NCI-H1694 (cell line): ENCODE data around the gene LAMTOR4.

Experiments used
- DNase-seq: peaks from one replicate; lab custom pipeline; 2025; lab: John Stamatoyannopoulos, UW

LAMTOR4 gene

DNA sequence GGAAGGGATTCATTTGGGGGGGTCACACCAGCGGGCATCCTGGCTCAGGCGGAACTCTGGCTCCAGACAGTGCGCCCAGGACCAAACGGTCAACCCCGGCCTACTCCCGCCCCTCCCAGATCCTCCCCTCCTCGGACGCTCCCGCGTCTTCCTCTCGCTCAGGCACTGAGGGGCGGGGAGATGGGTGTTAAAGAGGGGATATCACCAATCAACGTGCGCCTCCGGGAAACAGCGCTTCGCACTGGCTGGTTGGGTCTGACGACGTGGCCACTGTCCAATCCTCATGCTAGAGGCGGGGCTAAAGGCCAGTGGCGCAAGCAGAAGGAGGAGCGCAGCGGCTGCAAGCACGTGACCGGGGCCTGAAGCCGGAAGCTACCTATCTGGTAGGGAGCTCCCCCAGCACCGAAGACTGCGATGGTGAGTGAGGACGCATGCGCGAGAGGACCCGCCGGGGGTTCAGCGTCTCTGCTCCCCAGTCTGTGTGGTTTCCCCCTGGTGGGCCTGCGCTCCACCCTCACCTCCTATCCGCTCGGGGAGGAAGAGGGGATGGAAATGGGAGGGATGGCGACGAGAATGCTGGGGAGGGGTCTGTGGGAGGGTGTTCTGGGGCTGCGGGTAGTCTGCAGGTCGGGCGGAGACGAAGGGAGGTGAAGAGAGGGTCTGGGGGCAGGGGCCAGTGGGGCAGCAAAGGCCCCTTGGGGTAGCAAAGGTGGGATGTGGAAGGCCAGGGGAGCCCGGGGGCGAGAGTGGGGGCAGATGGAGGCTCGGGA lies at the start of gene LAMTOR4:
Gene LAMTOR4, plus strand, starts transcription at position 360 of the 770 bp plus-strand sequence. Its CDS starts 55 bp downstream, at position 415.
- DNase-seq = peak; percentile 99

- no peak for DNase-seq
These were observed 49.3 kb upstream of the LAMTOR4 start for GRCh38 chr7:100099452-100099851.

DNA sequence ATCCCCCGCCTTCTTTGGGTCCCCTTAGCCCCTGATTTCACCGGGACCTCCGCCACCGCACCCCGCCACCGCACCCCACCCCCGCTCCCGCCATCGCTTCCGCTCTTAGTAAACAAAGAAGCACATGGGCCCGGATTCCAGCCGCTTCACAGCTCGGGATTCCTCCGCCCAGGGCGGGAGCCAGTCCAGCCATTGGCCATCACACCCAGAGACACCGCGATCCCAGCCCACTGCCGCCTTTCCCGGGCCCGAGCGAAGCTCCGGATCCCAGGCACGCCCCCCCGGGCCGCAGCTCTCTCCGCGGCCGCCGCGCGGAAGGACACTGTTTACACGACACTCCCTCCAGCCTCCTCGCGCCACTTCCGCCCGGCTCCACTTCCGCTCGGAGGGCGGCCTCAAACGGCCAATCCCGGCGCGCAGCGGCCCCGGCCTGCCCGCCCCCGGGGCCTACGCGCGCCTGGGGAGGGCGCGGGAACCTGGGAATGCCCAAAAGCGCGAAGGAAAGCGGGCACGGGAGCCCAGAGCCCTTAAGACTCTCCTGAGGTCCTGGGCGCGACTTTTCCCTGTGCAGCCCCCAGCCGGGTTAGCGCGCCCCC lies 48.2 kb upstream of the LAMTOR4 start:
- peak; percentile 87 for DNase-seq

DNA sequence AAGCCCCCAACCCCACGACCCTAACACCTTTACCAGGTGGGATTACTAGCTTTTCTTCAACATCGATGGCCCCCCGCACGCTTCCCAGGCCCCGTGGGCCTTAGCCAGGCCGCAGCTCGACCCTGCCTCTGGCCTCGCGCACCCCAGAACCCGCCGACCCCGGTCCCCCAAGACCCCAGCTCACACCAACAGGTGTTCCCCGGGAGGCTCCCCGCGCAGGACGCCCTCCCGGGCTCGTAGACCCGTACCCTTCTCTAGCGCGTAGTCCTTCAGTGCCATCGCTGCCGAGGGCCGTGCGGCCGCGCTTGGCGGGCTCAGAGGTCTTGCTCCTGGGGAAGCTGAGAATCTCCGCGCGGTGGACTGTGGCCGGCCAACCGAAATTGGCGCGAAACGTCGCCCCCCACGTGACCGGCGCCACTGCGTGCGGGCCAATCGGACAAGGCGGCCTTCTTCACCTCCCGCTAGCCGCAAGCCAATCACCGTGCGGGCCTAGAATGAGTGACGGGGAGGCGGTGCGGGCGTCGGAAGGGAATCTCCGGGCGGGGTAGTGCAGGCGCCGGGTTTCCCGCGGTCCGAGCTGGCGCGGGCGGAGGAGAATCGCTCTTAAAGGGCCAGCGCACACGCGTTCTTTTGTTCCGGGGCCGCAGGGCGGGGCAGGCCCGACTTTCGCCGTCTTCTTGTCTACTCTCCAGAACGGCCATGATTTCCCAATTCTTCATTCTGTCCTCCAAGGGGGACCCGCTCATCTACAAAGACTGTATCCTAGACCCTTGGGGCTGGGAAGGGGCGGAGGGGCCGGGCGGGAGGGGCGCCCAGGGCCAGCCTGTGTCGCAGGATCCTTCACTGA lies 47.5 kb upstream of the LAMTOR4 start, which contains the start of the genes AP4M1 and MCM7:
Gene AP4M1, plus strand, starts transcription at position 628 of the 847 bp plus-strand sequence. Its CDS starts 72 bp downstream, at position 700.
Gene MCM7, minus strand, starts transcription at position 382 of the 847 bp plus-strand sequence. Its CDS starts 103 bp downstream, at position 279.
- peak; percentile 94 for DNase-seq

DNA sequence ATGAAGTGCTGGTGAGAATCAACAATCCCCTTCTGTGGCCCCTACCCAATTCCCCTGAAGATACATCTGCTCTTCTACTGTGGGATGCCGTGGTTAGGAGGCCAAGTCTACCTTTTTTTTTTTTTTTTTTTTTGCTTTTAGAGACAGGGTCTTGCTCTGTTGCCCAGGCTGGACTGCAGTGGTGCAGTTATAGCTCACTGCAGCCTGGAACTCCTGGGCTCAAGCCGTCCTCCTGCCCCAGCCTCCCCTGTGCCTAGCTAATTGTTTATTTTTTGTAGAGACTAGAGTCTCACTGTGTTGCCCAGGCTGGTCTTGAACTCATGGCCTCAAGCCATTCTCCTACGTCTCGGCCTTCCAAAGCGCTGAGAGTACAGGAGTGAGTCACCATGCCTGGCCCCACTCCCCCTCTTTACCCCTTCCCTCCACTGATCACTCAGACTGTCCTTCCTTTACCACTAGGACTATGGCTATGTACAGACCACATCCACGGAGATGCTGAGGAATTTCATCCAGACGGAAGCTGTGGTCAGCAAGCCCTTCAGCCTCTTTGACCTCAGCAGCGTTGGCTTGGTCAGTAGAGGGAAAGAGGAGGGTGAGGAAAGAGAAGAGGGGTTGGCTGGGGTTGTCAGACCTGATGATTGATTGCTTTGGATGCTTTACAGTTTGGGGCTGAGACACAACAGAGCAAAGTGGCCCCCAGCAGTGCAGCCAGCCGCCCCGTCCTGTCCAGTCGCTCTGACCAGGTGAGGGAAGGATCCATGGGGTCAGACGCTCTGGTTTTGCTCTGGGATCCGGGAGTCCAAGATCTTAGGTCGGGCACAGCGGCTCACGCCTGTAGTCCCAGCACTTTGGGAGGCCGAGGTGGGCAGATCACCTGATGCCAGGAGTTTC lies 45.5 kb upstream of the LAMTOR4 start:
- DNase-seq = no peak

GRCh38 chr7:100105534-100105933 lies 43.2 kb upstream of the LAMTOR4 start:
- DNase-seq = no peak

GRCh38 chr7:100106633-100107032 lies 42.1 kb upstream of the LAMTOR4 start:
- DNase-seq = no peak

- DNase-seq = no peak
These were observed 41.5 kb upstream of the LAMTOR4 start for GRCh38 chr7:100107125-100107737.

- no peak for DNase-seq
These were observed 40.8 kb upstream of the LAMTOR4 start for GRCh38 chr7:100107890-100108289.

DNA sequence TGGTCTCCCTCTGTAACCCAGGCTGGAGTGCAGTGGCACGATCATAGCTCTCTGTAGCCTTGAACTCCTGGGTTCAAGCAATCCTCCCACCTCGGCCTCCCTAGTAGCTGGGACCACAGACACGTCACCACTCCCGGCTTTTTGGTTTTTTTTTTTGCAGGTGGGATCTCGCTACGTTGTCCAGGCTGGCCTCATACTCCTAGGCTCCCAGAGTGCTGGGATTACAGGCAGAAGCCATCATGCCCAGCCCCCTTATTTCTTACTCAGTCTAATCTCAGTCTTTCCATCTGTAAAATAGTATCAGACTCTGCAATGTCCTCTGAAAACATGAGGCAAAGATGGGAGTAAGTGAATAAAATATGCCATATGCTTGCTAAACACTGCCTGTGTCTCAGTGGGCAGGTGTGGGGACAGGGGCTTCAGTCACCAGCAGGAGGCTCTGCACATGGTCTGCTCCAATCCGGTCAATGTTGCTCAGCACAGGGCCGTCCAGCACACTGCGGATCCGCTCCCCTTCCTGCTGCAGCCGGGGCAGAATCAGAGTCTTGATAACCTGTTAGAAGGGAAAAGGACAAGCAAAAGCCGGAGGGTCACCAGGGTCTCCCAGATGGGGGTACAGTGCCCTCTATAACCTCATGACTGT lies 39.1 kb upstream of the LAMTOR4 start:
- no peak for DNase-seq

GRCh38 chr7:100111156-100111555 lies 37.6 kb upstream of the LAMTOR4 start:
- no peak for DNase-seq

- DNase-seq = no peak
These were observed 36.8 kb upstream of the LAMTOR4 start for GRCh38 chr7:100111914-100112313.

- no peak for DNase-seq
These were observed 33.7 kb upstream of the LAMTOR4 start for GRCh38 chr7:100115026-100115425.

GRCh38 chr7:100118388-100119071 lies 30.2 kb upstream of the LAMTOR4 start:
- DNase-seq = no peak

DNA sequence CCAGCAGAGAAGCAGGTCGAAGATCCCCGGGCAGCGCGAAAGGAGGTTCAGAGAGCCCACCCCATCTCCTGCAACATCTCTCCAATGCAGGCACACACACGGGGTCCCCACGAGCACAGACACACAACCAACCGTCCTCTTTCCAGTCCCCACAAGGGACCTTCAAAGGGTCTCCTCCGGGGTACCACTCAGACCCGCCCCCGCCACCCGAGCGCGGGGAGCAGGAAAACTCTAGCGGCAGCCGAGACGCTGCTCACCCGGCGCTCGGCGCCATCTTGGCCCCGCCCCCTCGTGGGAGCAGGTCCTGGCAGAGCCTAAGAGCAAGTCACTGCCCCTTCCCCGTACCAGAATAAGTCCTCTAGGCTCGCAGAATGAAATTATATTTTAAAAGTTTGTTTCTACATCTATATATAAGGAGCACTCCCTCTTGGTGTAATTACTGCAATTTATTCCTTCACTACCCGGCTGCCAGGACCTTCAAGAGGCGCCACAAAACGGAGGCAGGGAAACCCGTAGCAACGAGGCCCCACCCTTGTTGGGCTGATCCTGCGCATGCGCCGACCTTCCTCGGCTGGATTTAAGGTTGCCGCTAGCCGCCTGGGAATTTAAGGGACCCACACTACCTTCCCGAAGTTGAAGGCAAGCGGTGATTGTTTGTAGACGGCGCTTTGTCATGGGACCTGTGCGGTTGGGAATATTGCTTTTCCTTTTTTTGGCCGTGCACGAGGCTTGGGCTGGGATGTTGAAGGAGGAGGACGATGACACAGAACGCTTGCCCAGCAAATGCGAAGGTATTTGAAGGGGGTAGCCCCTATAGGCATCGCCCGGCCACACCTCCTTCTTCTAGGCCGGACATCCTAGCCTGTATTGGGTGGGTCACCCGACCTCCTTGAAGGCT lies 29.4 kb upstream of the LAMTOR4 start, which contains the start of the genes CNPY4 and TAF6:
Gene CNPY4, plus strand, starts transcription at position 563 of the 898 bp plus-strand sequence. Its CDS starts 111 bp downstream, at position 674.
Gene TAF6, minus strand, starts transcription at position 287 of the 898 bp plus-strand sequence. CDS start 5,149 bp downstream, outside the sequence.
- peak; percentile 94 for DNase-seq

DNA sequence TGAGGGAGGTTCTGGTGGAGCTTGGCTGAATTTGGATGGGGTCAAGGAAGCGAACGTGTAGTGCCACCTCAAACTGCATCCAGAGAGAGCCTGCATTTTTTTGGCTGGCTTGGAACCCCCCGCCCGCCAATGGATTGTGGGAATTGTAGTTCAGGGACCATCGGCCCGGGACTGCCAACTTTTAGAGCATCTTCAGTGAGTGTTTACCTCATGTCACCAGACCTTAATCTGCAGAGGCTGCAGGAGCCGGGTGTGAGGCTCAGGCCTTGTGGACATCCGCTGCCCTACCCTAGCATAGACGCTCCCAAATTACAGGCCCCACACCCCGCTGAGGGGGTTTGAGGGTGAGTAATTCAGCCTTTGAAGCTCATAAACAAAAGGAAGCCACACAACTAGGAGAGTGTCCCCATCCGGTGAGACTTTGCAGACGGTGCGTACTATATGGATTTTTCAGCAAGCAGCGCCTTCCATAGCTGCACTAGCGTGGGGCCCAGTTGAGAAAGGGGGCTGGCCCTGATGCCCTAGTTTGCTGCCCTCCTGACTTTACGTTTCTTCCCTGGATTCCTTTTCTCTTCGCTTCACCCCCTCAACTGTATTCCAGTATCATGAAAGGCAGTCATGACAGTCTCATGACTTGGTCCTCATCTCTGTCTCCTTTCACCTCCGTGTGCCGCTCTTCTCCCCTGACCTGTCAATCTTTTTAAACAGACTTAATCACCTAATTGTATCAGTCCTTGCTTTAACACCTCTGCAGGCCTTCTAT lies 28.6 kb upstream of the LAMTOR4 start:
- peak; percentile 66 for DNase-seq

GRCh38 chr7:100120733-100121036 lies 28.0 kb upstream of the LAMTOR4 start:
- DNase-seq = no peak

- DNase-seq = no peak
These were observed 26.7 kb upstream of the LAMTOR4 start for GRCh38 chr7:100122067-100122466.
